Mucosa of gallbladder (tissue), 1 donor: ENCODE data around the gene UBAP2. TPM values are rescaled to one million over a fixed set of nuclear protein-coding genes. Genes with fewer than 3 reads are reported as not detected.
A peak's percentile ranks its signal among the peaks of the same experiment; 100 is the strongest.
"Not testable (repeated sequence)": the region's sequence is repeated elsewhere in the genome, so short reads cannot be mapped to it uniquely, and the experiment has no call there.

ENCODE experiments used
- DNase-seq: peaks from one replicate; pipeline ENCODE4 v3.0.0-alpha.2; 2020; ENCODE audit warnings: low spot score
- total RNA-seq: library from RNA; stranded (reverse); gene quantifications from one replicate; pipeline ENCODE4 v1.2.1, GENCODE V29; 2021
- donor health status: DM: no; HTN: no; CAD: no.

UBAP2 gene
- total RNA-seq, 1 donor from 2014 or later = 34.3 TPM

DNA sequence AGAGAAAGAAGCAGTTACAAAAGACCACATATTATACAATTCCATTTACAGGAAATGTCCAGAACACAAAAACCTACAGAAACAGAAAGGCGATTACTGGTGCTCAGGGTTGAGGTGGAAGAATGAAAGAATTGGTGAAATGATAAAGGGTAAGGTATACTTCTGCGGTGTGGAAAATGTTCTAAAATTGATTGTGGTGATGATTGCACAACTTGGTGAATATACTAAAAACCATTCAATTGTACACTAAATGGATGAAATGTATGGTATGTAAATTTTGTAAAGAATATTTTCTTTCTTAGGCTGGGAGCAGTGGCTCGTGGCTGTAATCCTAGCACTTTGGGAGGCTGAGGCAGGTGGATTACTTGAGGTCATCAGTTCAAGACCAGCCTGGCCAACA lies 72.3 kb downstream of the UBAP2 start:
- DNase-seq = no peak

DNA sequence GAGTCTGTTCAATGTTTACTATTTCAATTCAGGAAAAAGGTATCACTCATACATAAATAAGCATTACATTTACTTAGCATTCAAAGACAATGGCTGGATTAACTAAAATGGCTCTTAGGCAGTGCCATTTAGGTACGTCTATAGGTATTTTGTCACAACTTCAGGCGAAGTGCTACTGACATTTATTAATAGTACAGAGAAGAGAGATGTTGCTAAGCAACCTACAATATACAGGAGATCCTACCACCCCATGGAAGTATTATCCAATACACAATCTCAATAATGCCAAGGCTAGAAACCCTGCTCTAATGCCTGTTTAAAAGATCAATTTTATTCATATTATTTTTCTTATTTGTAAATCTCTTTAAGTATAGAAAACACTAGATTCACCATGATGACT lies 76.0 kb downstream of the UBAP2 start:
- no peak for DNase-seq

DNA sequence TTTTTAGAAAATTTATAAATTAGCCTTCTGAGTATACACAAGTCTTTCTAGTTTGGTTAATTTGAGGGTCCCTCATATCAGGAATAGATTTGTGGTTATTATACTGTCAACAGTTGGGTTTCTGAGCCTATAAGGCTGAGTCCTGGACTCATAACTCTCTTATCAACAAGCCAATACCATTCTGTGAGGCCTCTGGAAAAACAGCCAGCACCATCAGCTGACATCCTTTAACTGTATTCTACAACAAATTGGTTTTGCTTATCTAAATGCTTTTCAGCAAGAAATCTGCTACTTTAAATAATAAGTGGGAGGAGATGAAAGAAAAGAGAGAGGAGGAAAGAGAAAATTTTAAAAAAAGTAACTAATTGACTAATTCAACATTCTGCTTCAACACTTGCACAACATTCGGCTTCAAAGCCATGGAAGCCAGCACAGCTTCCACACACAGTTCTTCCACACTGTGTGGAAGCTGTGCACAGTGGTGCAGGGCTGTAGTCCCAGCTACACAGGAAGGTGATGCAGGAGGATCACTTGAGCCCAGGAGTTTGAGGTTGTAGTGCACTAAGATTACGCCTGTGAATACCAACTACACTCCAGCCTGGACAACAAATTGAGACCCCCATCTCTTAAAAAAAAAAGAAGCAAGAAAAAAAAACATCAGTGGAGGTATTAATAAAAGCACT lies 84.5 kb downstream of the UBAP2 start:
- DNase-seq = no peak

DNA sequence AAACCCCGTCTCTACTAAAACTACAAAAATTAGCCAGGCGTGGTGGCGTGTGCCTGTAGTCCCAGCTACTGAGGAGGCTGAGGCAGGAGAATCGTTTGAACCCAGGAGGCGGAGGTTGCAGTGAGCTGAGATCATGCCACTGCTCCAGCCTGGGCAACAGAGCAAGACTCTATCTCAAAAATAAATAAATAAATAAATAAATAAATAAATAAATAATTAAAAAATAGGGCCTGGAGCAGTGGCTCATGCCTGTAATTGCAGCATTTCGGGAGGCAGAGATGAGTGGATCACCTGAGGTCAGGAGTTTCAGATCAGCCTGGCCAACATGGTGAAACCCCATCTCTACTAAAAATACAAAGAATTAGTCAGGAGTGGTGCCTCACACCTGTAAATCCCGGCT lies 86.2 kb downstream of the UBAP2 start:
- not testable (repeated sequence) for DNase-seq

DNA sequence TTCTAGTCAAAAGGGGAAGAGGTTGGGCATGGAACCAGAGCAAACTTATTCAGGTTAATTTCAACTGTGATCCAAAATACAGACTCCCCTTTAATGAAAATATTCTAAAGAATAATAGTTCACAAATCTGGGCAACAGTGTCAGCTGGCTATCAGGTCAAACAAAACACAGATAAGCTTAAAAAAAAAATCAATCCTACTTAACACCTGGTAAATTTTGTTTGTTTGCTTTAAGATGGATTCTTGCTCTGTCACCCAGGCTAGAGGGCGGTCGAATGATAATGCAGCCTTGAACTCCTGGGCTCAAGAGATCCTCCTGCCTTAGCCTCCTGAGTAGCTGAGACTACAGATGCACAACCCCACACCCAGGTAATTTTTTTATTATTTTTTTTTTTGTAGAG lies 89.0 kb downstream of the UBAP2 start:
- no peak for DNase-seq

DNA sequence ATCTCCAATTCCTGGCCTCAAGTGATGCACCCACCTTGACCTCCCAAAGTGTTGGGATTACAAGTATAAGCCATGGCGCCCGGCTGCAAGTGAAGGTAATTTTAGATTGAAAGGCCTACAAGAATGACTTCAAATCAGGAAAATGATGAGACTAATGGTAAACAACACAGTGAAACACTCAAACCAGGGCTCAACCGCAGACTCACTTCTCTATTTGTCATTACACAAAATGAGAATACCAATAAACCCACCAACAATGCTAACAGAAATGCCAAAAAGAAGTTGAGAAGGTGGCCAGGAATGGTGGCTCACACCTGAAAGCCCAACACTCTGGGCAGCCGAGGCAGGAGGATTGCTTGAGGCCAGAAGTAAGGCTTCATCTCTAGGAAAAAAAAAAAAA lies 92.1 kb downstream of the UBAP2 start:
- DNase-seq = no peak

DNA sequence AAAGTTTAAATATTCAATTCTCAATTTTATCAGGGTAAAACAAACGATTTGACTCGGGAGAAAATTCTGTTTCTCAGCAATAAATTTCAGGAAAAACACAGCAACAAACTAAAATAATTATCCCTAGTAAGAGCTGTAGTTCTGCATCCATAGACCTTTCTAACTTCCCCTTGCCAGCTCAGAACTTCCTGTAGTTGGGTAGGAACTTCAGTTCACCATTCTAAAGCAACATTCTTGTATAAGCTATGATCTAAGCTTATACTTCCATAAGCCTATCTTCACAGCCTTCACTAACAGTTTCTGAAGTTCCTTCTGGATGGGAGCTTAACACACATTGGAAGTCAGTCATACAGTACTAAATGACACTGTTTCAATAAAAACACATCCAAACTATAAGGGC lies 96.6 kb downstream of the UBAP2 start:
- no peak for DNase-seq

DNA sequence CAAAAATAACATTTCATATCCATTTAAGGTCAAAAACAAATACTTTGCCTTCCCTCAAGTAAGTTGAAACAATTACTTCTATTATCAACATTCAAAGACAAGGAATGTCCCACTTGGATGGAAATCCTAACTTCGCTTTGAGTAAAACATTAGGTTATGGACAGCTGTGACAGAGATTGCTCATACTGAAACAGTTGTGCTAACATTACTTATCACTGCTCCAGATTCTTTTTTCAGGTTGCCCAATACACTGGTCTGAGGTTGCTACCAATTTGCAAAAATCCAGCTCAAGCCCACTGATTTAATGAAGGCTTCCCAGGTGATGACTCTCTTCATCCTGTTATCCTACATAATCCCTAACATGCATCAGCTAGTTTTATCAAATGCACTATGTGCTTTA lies 98.3 kb downstream of the UBAP2 start:
- no peak for DNase-seq

DNA sequence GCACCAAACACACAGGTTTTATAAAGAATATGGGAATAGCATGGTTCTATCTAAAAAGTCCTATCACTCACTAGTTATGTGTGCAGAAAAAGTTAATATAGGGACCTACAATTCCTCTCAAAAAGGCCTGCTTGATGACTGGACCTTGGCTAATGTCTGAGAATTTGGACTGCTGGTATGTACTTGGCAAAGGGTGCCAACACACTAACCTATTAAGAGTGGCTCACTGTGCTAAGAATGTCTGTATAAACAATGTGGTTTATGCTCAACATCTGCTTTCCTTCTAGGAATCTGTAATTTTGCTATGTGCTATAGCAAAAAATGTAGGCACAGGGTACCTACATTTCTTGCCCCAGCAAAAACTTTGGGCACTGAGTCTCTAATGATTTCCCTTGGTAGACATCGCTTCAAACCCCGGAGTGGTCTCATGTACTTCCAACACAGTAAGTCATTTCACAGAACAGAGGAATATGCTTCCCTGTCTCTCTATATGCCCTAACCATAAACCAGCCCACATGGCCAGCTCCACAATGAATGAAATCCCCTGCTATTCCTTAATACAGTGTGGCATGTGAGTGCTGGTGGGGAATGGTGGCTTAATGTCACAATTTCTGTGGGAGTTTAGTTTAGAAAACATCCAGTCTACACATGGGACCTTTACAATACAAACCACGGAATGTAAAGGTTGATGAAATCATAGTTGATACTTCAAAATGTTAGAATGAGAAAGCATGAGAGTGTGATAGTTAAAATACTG lies 101.7 kb downstream of the UBAP2 start:
- no peak for DNase-seq

DNA sequence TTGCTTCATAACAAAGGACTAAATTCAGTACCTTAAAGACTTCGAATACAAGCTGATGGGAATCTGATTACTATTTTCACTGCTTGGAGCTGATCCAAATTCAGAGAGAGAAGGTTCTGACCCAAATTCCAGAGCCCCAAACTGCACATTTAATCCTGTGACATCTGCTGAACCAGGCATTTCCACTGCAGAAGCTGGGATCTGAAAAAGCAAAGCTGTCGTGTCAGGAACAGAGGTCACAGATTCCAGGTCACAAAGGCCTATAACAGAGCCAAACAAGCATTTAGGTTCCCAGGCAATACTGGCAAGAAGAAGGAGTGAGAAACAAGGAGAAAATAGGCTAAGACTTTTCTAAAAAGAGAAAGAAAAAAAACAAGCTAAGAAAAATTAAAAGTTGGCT lies 105.3 kb downstream of the UBAP2 start:
- DNase-seq = no peak

DNA sequence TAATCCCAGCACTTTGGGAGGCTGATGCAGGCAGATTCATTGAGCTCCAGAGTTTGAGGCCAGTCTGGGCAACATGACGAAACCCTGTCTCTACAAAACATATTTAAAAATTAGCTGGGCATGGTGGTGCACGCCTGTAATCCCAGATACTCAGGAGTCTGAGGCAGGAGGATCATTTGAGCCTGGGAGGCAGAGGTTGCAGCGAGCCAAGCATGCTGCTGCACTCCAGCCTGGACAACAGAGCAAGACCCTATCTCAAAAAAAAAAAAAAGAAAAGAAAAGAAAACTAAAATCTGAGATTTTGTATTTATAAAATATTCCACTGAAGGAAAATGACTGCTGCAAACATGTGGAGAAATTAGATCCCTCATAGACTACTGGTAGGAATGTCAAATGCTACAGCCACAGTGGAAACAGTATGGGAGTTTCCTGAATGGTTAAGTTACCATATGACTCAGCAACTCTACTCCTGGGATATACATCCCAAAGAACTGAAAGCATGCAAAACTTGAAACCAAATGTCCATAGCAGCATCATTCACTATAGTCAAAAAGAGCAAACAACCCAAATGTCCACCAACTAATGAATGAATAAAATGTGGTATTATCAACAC lies 106.1 kb downstream of the UBAP2 start:
- DNase-seq = no peak

DNA sequence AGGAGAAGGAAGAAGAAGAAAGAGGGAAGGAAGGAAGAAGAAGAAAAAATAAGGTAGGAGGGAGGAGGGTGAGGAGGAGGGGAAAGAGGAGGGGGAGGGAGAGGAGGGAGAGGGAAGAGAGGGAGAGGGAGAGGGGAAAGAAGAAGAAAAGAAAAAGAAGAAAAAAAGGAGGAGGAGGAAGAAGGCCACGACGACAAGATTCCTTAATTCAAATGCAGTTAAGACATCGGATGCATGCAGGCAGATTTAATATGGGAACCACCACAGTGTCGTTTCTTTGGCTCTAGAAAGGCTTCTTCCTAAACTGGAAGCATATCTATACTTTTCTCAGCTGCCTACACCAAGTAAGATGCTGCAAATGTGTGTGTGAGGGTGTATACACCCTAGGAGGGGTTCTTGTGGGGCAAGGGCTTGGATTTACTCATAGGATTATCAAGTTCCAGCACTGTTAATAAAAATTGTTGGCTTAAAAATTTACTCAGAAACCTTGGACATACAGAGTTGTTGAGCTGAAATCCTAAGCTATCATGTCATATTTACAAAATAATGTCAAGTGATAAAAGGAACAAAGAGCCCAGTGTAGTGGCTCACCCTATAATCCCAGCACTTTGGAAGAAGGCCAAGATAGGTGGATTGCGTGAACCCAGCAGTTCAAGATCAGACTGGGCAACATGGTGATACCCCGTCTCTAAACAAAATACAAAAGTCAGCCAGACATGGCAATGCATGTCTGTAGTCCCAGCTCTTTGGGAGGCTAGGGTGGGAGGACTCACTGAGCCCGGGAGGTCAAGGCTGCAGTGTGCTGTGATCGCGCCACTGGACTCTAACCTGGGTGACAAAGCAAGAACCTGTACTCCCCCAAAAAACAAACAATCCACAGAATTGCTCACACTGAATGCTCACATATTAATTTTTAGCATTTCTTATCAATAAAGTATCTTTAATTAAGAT lies 108.5 kb downstream of the UBAP2 start:
- no peak for DNase-seq

DNA sequence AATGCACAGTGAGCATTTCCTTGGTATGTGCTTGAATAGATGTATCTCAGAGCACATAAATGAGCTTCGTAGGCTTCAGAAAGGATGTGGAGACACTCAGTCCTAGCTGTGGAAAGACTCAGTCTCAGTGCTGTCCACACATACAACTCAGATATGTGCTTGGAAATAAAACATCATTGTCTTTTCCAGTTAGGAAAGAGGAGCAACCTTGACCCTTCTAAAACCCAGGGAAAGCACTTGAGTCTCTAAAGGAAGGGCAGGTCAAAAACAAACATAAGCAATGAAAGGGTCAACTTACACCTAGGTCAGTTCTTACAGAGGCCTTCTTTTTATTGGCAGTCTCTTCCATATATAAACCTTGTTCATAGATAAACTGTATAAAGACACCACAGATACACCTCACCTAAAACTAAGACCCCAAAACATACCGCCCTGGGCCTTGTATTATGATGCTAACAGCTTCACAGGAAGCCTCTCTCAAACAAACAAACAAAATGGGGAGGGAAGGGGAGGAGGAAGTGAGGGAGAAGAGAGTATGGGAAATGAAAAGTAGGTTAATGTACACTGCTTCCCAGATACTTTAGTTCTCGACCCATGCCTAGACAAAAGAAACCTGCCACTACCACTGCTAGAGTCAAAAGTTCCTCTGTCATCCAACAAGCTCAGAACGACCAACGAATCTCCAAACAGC lies 114.4 kb downstream of the UBAP2 start:
- no peak for DNase-seq

DNA sequence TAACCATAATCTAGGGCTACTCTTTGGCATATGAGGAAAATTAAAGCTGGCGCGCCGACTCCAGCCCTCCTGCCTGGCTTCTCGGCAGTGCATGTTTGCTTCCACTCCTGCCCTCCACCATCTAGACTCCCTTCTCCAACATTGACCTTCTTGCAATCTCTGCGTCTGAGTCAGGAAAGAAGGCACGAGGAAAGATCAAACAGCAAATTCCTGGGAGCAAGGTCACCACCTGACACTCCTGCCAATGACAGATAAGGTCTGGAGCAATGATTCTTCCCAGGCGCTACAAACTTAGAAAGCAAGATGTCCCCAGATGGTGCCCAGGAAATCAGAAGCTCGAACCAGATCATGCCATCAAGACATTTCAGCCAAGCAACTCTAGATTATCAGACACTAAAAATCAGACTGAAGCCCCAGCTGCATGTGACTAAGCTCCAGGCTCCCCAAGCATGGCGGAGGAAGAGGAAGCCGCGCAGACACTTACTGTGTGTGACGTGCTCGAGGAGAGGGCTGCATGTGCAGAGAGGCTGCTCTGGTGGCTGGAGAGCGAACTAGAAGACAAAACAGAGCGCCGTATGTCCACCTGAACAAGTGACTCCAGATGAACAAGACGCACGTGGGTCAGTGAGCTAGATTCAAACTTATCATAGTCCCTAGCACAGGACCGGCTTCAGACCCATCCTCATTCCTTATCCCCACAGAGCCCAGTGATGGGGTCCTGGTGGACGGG lies 116.4 kb downstream of the UBAP2 start:
- DNase-seq = no peak

DNA sequence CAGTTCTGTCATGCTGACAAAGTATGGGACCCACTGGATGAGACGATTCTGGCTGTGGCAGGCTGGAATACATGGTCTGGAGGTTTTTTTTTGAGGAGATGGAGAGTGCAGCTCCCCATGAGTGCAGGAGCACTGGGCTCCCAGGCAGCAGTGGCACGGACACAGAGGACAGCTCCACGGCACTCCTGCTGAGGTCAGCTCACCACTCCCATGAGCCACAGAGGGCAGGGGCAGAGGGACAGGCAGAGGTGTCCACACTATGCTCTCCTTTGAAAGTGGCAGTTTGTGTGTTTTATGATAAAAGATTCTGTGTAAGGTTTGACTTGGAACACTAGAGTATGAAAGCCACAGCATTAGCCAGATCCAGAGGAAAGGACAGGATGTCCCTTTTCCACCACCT lies 117.4 kb downstream of the UBAP2 start:
- no peak for DNase-seq

DNA sequence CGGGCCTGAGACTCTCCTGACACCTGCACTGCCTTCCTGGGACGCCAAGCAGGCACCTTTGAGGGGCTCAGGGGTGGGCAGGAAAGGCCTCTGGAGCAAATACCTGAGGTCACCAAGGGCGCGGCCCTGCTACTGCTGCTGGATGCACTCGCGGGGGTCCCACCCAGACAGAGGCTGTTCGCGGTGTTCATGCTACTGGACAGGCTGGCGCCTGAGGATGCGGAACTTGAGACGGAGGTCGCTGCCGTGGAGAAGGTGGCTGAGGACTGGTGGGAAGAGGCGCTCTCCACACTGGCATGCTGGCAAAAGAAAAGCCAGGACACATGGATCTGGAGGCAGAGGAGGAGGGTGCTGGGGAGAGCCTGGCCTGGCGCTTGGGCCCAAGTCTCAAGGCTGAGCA lies 121.0 kb downstream of the UBAP2 start:
- no peak for DNase-seq

DNA sequence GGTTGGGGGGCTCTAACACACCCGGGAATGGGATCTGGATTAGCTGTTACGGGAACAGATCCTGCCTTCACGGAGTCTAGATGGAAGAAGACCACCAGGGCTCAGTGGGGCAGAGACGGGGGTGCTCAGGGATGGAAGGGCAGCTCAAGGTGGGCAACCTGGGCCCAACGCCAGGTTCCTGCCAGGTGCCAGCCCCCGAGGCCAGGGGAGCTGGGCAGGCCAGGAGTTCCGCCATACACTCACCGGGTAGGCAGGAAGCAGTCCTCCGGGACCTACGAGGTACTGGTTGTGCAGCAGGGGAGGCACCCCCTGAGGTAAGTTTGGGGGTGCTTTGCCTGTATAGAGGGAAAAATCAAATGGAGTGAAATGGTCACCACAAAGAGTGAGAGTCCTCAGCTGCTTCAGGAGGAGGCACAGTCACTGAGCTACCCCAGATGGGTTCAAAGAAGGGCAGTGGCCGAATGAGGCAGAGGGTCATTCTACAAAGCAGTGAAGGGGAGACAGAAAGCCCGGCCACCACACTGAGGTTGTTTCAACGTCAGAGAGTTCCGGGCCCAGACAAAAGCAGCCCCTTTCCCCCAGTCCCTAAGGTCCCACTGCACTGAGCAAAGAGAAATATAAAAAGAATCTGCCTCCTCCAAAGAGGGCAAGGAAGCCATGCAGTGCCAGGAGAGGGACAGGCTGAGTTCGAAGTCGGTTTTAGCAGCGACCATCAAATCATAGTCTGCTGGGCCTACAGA lies 121.8 kb downstream of the UBAP2 start:
- DNase-seq = no peak

DNA sequence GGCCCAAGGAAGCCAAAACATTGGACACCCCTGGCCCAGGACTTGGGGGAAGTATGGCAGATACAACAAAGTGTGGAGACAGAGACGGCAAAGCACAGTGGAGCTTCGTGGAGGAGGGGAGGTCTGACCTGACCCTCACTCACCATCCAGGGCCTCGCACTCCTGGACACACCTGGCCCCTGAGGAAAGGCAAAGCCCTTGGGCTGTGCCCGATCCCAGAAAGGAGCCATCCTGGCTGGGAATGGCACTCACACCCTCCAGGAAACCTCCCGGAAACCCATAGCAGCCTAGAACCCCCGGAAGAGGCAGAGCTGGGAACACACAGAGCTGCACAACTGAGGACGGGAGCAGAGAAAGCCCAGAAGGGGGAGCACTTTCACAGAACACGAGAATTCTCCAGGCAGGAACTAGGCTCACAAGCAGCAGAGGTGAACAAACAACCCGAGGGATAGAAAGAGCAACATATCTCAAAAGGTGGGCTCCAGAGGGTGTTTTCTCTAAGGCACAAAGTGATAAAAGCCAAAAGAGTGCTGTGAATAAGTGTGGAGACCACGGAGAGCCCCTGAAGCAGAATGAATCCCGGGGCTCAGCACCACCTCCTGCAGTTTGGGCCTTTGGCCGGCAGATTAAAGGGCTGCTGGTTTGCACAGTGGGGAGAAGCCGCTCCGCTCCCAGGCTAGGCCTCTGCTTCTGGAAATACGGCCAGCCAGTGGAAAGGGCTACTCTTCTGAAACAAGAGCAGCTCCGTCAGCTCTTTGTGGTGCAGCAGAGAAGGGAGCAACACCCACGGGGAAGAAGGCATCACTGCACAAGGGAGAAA lies 123.5 kb downstream of the UBAP2 start:
- peak; percentile 42 for DNase-seq
